Spleen (tissue), 11 donors: Measurements from ENCODE around the gene ERGIC1. TPM values are rescaled to one million over a fixed set of nuclear protein-coding genes. Genes with fewer than 3 reads are reported as not detected.

ENCODE experiments used
- DNase-seq: peaks from one replicate; pipeline ENCODE4 v3.0.0-alpha.2; 2020
- H3K27ac ChIP-seq, 8 donors: fragments of 200-600 bp; sonication (generic) in 7 of 8; 1 replicate in 4 of 8; 2 replicates in 4 of 8; pipeline versions ENCODE4 v1.5.0 to v1.8.0; 2016 to 2021; ENCODE audit warnings: inconsistent platforms in 4 of 8, mild to moderate bottlenecking in 4 of 8, moderate library complexity in 1 of 8
- H3K27me3 ChIP-seq, 7 donors: fragments of 200-600 bp; sonication (generic) in 6 of 7; replicated peaks in 1 of 7; 1 replicate in 4 of 7; 2 replicates in 3 of 7; pipeline versions ENCODE4 v1.5.0 to v1.8.0; 2016 to 2021; ENCODE audit warnings: inconsistent platforms in 3 of 7, mild to moderate bottlenecking in 1 of 7
- H3K36me3 ChIP-seq, 6 donors: fragments of 200-600 bp; sonication (generic) in 5 of 6; 1 replicate in 4 of 6; 2 replicates in 2 of 6; pipeline versions ENCODE4 v1.5.0 to v1.8.0; 2016 to 2021; ENCODE audit warnings: inconsistent platforms in 2 of 6
- H3K4me1 ChIP-seq, 6 donors: fragments of 200-600 bp; sonication (generic) in 5 of 6; 1 replicate in 3 of 6; 2 replicates in 3 of 6; pipeline versions ENCODE4 v1.5.0 to v1.8.0; 2016 to 2021; ENCODE audit warnings: inconsistent platforms in 3 of 6
- H3K4me3 ChIP-seq, 8 donors: fragments of 200-600 bp; sonication (generic) in 7 of 8; 1 replicate in 4 of 8; 2 replicates in 4 of 8; pipeline versions ENCODE4 v1.5.0 to v1.8.0; 2016 to 2021; ENCODE audit warnings: inconsistent platforms in 4 of 8, mild to moderate bottlenecking in 4 of 8, moderate library complexity in 2 of 8
- H3K9me3 ChIP-seq, 8 donors: fragments of 200-600 bp; sonication (generic) in 7 of 8; 1 replicate in 4 of 8; 2 replicates in 4 of 8; pipeline versions ENCODE4 v1.5.0 to v1.8.0; 2016 to 2021; ENCODE audit warnings: inconsistent platforms in 4 of 8
- POLR2A ChIP-seq, 3 donors: fragments of 450-650 bp; IDR thresholded peaks; one replicate each; pipeline ENCODE4 v1.5.1; 2017; ENCODE audit warnings: antibody characterized with exemption in 3 of 3, mild to moderate bottlenecking in 1 of 3
- POLR2AphosphoS5 ChIP-seq, 3 donors: sonication (generic); formaldehyde crosslinking; IDR thresholded peaks; one replicate each; pipeline ENCODE4 v1.5.1; 2017; ENCODE audit warnings: antibody characterized with exemption in 3 of 3
- WGBS, 5 donors: extraction: QIAGEN DNeasy Blood & Tissue Kit in 3 of 5; methylation state at CpG; one replicate each; pipeline versions ENCODE4 v1.1.5 to v1.1.7; 2013 to 2018; 5-methylcytosine and 5-hydroxymethylcytosine counted together
- intact Hi-C: fragments of 100-400 bp; cut with DNase I; formaldehyde crosslinking; loops from one replicate; pipeline ENCODE4 v1.15.0; 2023; ENCODE audit warnings: low total_unique reads
- polyA plus RNA-seq, 3 donors: library from polyadenylated mRNA; stranded (reverse); fragments of 200-250 nt; gene quantifications; one replicate each; pipeline ENCODE4 v1.2.1, GENCODE V29; 2013
- total RNA-seq, 7 donors: library from RNA; depleted of rRNA in 3 of 7; stranded (reverse); fragments of >200 nt in 3 of 7; fragmentation: NEBNext Ultra II Directional in 4 of 7; extraction: Animal tissue kit (Norgen Biotek cat#: 25700) in 4 of 7; gene quantifications; one replicate each; pipeline versions ENCODE4 v1.1.0 to v1.2.1, GENCODE V29; 2016 to 2021
- TF ChIP-seq, protein P1 (sequence below), 11 experiments: fragments of 200-600 bp in 7 of 11; fragments of 450-650 bp in 4 of 11; sonication (generic) in 4 of 11; IDR thresholded peaks in 8 of 11; conservative IDR thresholded peaks in 3 of 11; 1 replicate in 7 of 11; 2 replicates in 4 of 11; pipeline versions ENCODE4 v1.4.0 to v1.8.0; 2016 to 2021; ENCODE audit warnings: antibody characterized with exemption in 11 of 11, inconsistent platforms in 4 of 11, mild to moderate bottlenecking in 1 of 11
- donor health status: healthy with polysubstance abuse.
- donor health status: DM: no; HTN: no; CAD: no; lungs with moderate emphysema.
- donor health status: DM: no; HTN: no; CAD: no.
- donor health status: Bipolar disorder and iron deficiency.
- donor health status: healthy.
- donor health status: DM: no; HTN: no; CAD: no.
- donor health status: DM: yes; HTN: yes; CAD: no.

ERGIC1 gene
- total and polyA plus RNA-seq, 10 donors: 36.9 to 166 (median 125) TPM

DNA sequence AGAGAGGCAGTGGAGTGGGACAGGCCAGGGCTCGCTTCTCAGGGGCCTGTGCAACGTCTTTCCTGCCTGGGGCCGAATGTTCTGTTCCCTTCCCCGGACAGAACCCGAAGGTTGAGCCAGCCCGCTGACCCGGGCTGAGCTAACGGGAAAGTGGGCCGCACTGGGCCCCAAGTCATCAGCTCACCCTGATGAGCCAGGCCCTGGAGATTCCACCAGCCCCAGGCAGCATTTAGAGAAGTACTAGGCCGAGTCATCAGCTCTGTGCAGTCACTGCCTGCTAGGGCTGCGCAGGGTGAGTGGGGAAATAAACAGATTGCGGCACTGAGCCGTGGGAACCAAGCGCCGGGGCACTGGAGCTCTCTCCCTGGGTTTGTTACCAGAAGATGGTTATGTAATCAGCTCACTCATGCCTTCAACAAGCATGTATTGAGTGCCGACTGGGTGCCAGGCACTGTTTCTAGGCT lies 33.9 kb upstream of the ERGIC1 start:
- peak; percentile 93 for DNase-seq
- Histone ChIP-seq H3K9me3 (no peaks in the 10 kb centered on the region), H3K27ac (peak overlapping the region in 7 of 8 donors; percentile 82 to 98 (median 90)), H3K27me3 (no peaks in the 10 kb centered on the region), H3K4me1 (peaks cover 0 to 68% (median 35%) of the 10 kb centered on the region in 6 donors), H3K4me3 (peak overlapping the region in 1 of 8 donors; percentile 61), H3K36me3 (no peaks in the 10 kb centered on the region)
- intact Hi-C loops: no loop called here
- TF ChIP-seq POLR2AphosphoS5 (IDR thresholded peaks at IDR 0.05) (peak; percentile 83 to 92 (median 91)), POLR2A (IDR thresholded peaks at IDR 0.05) (no peak)
- TF ChIP-seq, protein P1, sequence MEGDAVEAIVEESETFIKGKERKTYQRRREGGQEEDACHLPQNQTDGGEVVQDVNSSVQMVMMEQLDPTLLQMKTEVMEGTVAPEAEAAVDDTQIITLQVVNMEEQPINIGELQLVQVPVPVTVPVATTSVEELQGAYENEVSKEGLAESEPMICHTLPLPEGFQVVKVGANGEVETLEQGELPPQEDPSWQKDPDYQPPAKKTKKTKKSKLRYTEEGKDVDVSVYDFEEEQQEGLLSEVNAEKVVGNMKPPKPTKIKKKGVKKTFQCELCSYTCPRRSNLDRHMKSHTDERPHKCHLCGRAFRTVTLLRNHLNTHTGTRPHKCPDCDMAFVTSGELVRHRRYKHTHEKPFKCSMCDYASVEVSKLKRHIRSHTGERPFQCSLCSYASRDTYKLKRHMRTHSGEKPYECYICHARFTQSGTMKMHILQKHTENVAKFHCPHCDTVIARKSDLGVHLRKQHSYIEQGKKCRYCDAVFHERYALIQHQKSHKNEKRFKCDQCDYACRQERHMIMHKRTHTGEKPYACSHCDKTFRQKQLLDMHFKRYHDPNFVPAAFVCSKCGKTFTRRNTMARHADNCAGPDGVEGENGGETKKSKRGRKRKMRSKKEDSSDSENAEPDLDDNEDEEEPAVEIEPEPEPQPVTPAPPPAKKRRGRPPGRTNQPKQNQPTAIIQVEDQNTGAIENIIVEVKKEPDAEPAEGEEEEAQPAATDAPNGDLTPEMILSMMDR (IDR thresholded peaks at IDR 0.05 in 8 of 11, conservative IDR thresholded peaks at IDR 0.05 in 3 of 11): peak in 1 of 11 experiments; percentile 28
- WGBS, 5 donors: 52 to 78% (median 69%) methylated on average over 13 to 16 of the region's 16 CpGs

- H3K27ac ChIP-seq: peak overlapping the region in 7 of 8 donors; percentile 82 to 98 (median 90)
- H3K36me3 ChIP-seq: no peaks in the 10 kb centered on the region
- DNase-seq: no peak
- H3K4me3 ChIP-seq: peak overlapping the region in 1 of 8 donors; percentile 61
- 71 to 94% (median 90%) methylated on average over 4 of the region's 4 CpGs for WGBS, 5 donors
- H3K27me3 ChIP-seq: no peaks in the 10 kb centered on the region
- no peaks in the 10 kb centered on the region for H3K9me3 ChIP-seq
- no peak for TF ChIP-seq POLR2A (IDR thresholded peaks at IDR 0.05)
- no peak for TF ChIP-seq POLR2AphosphoS5 (IDR thresholded peaks at IDR 0.05)
- TF ChIP-seq, protein P1 (IDR thresholded peaks at IDR 0.05 in 8 of 11, conservative IDR thresholded peaks at IDR 0.05 in 3 of 11): no peak
- peaks cover 0 to 68% (median 33%) of the 10 kb centered on the region in 6 donors for H3K4me1 ChIP-seq
- intact Hi-C loops: no loop called here
Measured at GRCh38 chr5:172801179-172801671, 32.8 kb upstream of the ERGIC1 start.

GRCh38 chr5:172802112-172802511 lies 31.9 kb upstream of the ERGIC1 start:
- no peaks in the 10 kb centered on the region for H3K36me3 ChIP-seq
- peaks cover 4 to 69% (median 37%) of the 10 kb centered on the region in 6 donors for H3K4me1 ChIP-seq
- H3K27ac ChIP-seq: peak overlapping the region in 3 of 8 donors; percentile 95 to 98 (median 96)
- H3K4me3 ChIP-seq: no peak overlapping the region
- H3K27me3 ChIP-seq: no peaks in the 10 kb centered on the region
- no peak for TF ChIP-seq POLR2AphosphoS5 (IDR thresholded peaks at IDR 0.05)
- TF ChIP-seq POLR2A (IDR thresholded peaks at IDR 0.05): no peak
- no peak for DNase-seq
- H3K9me3 ChIP-seq: no peaks in the 10 kb centered on the region
- intact Hi-C loops: no loop called here
- 93 to 98% (median 96%) methylated on average over 2 of the region's 2 CpGs for WGBS, 5 donors

GRCh38 chr5:172802567-172803176 lies 31.4 kb upstream of the ERGIC1 start:
- Histone ChIP-seq H3K4me3 (no peak overlapping the region), H3K4me1 (peaks cover 4 to 68% (median 34%) of the 10 kb centered on the region in 6 donors), H3K36me3 (no peaks in the 10 kb centered on the region), H3K27ac (peak overlapping the region in 1 of 8 donors; percentile 98), H3K27me3 (no peaks in the 10 kb centered on the region), H3K9me3 (no peaks in the 10 kb centered on the region)
- no peak for DNase-seq
- intact Hi-C loops: no loop called here
- 86 to 96% (median 92%) methylated on average over 4 of the region's 4 CpGs for WGBS, 5 donors
- no peak for TF ChIP-seq POLR2A (IDR thresholded peaks at IDR 0.05)
- no peak for TF ChIP-seq POLR2AphosphoS5 (IDR thresholded peaks at IDR 0.05)
- TF ChIP-seq, protein P1 (IDR thresholded peaks at IDR 0.05 in 8 of 11, conservative IDR thresholded peaks at IDR 0.05 in 3 of 11): no peak
